ENCODE measurements around the gene ATG4A. TPM values are rescaled to one million over a fixed set of nuclear protein-coding genes. Genes with fewer than 3 reads are reported as not detected.

Gene ATG4A
- total and polyA plus RNA-seq, 2 donors (not counting 3 experiments of a cell fraction or from before 2014, with no cell fraction given): 13.2 to 28.7 TPM

DNA sequence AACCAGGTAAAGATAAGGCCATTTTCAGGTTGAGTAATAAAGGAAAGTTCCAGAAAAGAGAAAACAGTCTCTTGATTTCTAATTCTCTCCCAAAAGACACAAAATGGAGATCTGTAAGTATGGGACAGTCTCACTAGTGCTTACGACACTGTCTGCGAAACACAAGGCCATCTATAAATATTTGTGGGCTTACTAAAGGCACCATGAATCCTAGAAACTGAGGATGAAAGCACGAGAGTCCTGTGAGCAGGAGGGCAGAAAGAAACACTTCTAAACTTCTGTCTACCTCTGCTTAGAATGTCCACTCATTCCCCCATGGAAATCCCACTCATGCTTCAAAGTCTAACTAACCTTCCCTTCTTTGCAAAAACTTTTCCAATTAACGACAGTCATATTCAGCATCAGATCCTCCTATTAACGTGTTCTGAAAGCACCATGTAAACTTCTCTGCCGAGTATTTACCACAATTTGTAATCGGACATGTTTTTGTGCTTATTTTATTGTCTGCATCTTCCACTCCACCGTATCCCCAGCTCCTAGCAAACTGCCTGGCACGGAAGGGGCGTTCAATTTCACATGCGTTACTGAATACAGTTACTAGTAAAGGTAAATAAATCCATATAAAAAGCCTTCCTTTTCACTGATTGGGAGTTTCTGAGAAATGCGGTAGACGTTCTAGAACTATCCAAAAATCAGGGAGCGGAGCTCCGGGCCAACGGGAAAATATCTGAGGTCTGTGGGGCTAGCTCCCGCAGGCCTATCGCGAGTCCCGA is 901 bp upstream of the ATG4A start:
- dilution Hi-C loops (cut with MboI; ENCODE audit: extremely low pct_ligation_motif_present, low sequenced_read_pairs): no loop called here
- CTCF ChIA-PET: interaction anchor here (0.9 to 5.7 kb wide), 4 partner anchors 29 to 48 kb away, joined by 3 to 38 read pairs (median 6); no protein-coding TSS in a partner anchor
- peaks cover 63% of the 10 kb centered on the region for H3K79me2 ChIP-seq (ENCODE audit: control insufficient read depth, insufficient read depth, low read length)
- intact Hi-C loops (cut with micrococcal nuclease): loop anchor here (1.0 kb wide), 3 partner anchors 41 to 68 kb away; no protein-coding TSS in a partner anchor
- TSS peak; percentile 68 for BruUV-seq (replicated peaks)
- POLR2A ChIA-PET: interaction anchor here (0.6 to 1.8 kb wide), 2 partner anchors 41 to 462 kb away, joined by 3 to 17 read pairs; partner anchors contain the start of gene PRPS1
- H3K27ac ChIP-seq (ENCODE audit: insufficient read depth, low read depth, low read length): peak overlapping the region; percentile 98
- no peaks in the 10 kb centered on the region for H3K27me3 ChIP-seq (ENCODE audit: control insufficient read depth in 2 of 2, insufficient read depth in 2 of 2, low read length in 2 of 2)
- H3K4me3 ChIP-seq (replicated peaks in 1 of 3; ENCODE audit: insufficient read depth in 1 of 3, low read depth in 1 of 3, low read length in 3 of 3): peak overlapping the region; percentile 82 to 98 (median 82)
- peak; percentile 59 for FAIRE-seq
- peak overlapping the region; percentile 78 for H3K4me2 ChIP-seq (ENCODE audit: insufficient read depth, low read length)
- no peaks in the 10 kb centered on the region for H3K9me3 ChIP-seq (replicated peaks; ENCODE audit: control insufficient read depth, insufficient read depth, low read length)
- no peak overlapping the region for H2AFZ ChIP-seq (ENCODE audit: low read depth, low read length)
- no peaks in the 10 kb centered on the region for H3K9me1 ChIP-seq (replicated peaks; ENCODE audit: control insufficient read depth, extremely low read depth, insufficient read depth, low read length)
- TF ChIP-seq FOS (IDR thresholded peaks at IDR 0.05; ENCODE audit: borderline replicate concordance, insufficient read depth, low read length): no peak
- peak; percentile 68 for TF ChIP-seq POLR2A (IDR thresholded peaks at IDR 0.05; ENCODE audit: low read depth, low read length)
- no peaks in the 10 kb centered on the region for H4K20me1 ChIP-seq (replicated peaks; ENCODE audit: control insufficient read depth, extremely low read depth, insufficient read depth, low read length)
- peaks cover 15% of the 10 kb centered on the region for H3K4me1 ChIP-seq (ENCODE audit: control insufficient read depth, extremely low read depth, insufficient read depth, low read length)
- DNase-seq (ENCODE audit: low read depth, low spot score): peak; percentile 39
- peak overlapping the region; percentile 100 for H3K9ac ChIP-seq (replicated peaks; ENCODE audit: extremely low read depth, insufficient read depth, low read length)
- no peaks in the 10 kb centered on the region for H3K36me3 ChIP-seq (ENCODE audit: control insufficient read depth in 2 of 2, extremely low read depth in 1 of 2, insufficient read depth in 2 of 2, low read length in 2 of 2)

DNA sequence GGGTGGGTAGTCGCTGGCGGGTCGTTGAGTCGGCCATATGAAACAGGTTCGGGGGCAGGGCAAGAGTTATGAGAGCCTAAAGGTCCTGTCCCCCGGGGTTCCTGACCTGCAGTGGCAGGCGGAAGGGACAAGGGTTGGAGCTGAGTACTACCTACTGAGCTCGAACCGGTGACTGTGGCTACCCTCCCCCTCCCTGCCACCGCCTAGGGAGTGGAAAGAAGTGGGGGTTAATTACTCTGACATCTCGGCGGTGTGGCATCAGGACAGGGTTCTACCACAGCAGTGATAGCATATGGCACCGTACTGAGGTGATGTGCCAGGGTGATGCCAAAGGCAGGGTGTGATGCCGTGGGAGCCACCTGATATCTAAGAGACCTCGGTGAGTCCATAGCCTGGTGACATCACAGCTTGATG is 307 bp downstream of the ATG4A start:
- Histone ChIP-seq H3K79me2 (ENCODE audit: control insufficient read depth, insufficient read depth, low read length) (peaks cover 69% of the 10 kb centered on the region), H3K4me1 (ENCODE audit: control insufficient read depth, extremely low read depth, insufficient read depth, low read length) (peaks cover 18% of the 10 kb centered on the region), H3K9ac (replicated peaks; ENCODE audit: extremely low read depth, insufficient read depth, low read length) (peak overlapping the region; percentile 100), H3K4me2 (ENCODE audit: insufficient read depth, low read length) (peak overlapping the region; percentile 78), H3K4me3 (replicated peaks in 1 of 3; ENCODE audit: insufficient read depth in 1 of 3, low read depth in 1 of 3, low read length in 3 of 3) (peak overlapping the region; percentile 65 to 82 (median 68)), H3K9me1 (replicated peaks; ENCODE audit: control insufficient read depth, extremely low read depth, insufficient read depth, low read length) (no peaks in the 10 kb centered on the region), H3K36me3 (ENCODE audit: control insufficient read depth in 2 of 2, extremely low read depth in 1 of 2, insufficient read depth in 2 of 2, low read length in 2 of 2) (no peaks in the 10 kb centered on the region), H3K27ac (ENCODE audit: insufficient read depth, low read depth, low read length) (peak overlapping the region; percentile 98), H2AFZ (ENCODE audit: low read depth, low read length) (peak overlapping the region; percentile 55), H3K9me3 (replicated peaks; ENCODE audit: control insufficient read depth, insufficient read depth, low read length) (no peaks in the 10 kb centered on the region), H4K20me1 (replicated peaks; ENCODE audit: control insufficient read depth, extremely low read depth, insufficient read depth, low read length) (no peaks in the 10 kb centered on the region), H3K27me3 (ENCODE audit: control insufficient read depth in 2 of 2, insufficient read depth in 2 of 2, low read length in 2 of 2) (no peaks in the 10 kb centered on the region)
- ChIA-PET POLR2A (interaction anchor here (1.8 kb wide), 1 partner anchor 40 kb away, joined by 17 read pairs; no protein-coding TSS in a partner anchor), CTCF (interaction anchor here (1.0 to 5.7 kb wide), 4 partner anchors 28 to 47 kb away, joined by 3 to 38 read pairs (median 6); no protein-coding TSS in a partner anchor)
- DNase-seq (ENCODE audit: low read depth, low spot score) (no peak), FAIRE-seq (no peak)
- intact Hi-C loops (cut with micrococcal nuclease): loop anchor here (1.0 kb wide), 3 partner anchors 39 to 70 kb away; no protein-coding TSS in a partner anchor
- TF ChIP-seq GATA2 (IDR thresholded peaks at IDR 0.05; ENCODE audit: insufficient read depth, insufficient read length, low read depth, low read length): no peak
- TF ChIP-seq, protein P1, sequence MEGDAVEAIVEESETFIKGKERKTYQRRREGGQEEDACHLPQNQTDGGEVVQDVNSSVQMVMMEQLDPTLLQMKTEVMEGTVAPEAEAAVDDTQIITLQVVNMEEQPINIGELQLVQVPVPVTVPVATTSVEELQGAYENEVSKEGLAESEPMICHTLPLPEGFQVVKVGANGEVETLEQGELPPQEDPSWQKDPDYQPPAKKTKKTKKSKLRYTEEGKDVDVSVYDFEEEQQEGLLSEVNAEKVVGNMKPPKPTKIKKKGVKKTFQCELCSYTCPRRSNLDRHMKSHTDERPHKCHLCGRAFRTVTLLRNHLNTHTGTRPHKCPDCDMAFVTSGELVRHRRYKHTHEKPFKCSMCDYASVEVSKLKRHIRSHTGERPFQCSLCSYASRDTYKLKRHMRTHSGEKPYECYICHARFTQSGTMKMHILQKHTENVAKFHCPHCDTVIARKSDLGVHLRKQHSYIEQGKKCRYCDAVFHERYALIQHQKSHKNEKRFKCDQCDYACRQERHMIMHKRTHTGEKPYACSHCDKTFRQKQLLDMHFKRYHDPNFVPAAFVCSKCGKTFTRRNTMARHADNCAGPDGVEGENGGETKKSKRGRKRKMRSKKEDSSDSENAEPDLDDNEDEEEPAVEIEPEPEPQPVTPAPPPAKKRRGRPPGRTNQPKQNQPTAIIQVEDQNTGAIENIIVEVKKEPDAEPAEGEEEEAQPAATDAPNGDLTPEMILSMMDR (IDR thresholded peaks at IDR 0.05; ENCODE audit: extremely low read depth in 1 of 2, insufficient read depth in 1 of 2, low read depth in 1 of 2, low read length in 2 of 2): no peak
- no peak for TF ChIP-seq FOS (IDR thresholded peaks at IDR 0.05; ENCODE audit: borderline replicate concordance, insufficient read depth, low read length)
- no peak for TF ChIP-seq POLR2A (IDR thresholded peaks at IDR 0.05; ENCODE audit: low read depth, low read length)
- no peak for TF ChIP-seq MYC (IDR thresholded peaks at IDR 0.05; ENCODE audit: low read depth, low read length)
- no peak for TF ChIP-seq JUN (IDR thresholded peaks at IDR 0.05; ENCODE audit: borderline replicate concordance, insufficient read depth, insufficient read length, low read depth)
- TF ChIP-seq POLR2AphosphoS5 (IDR thresholded peaks at IDR 0.05; ENCODE audit: insufficient read depth, low read depth, low read length): no peak
- TF ChIP-seq, protein P2, sequence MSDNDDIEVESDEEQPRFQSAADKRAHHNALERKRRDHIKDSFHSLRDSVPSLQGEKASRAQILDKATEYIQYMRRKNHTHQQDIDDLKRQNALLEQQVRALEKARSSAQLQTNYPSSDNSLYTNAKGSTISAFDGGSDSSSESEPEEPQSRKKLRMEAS (IDR thresholded peaks at IDR 0.05; ENCODE audit: insufficient read depth, insufficient read length): no peak
- TF ChIP-seq EZH2 (IDR thresholded peaks at IDR 0.05; ENCODE audit: borderline replicate concordance, low read depth, low read length, severe bottlenecking): no peak
- dilution Hi-C loops (cut with MboI; ENCODE audit: extremely low pct_ligation_motif_present, low sequenced_read_pairs): no loop called here
- TSS peak; percentile 44 for BruUV-seq (replicated peaks)
